NCI-H2029 treated with DMSO at 0.1 percent for 48 hours (cell line): Measurements from ENCODE around the gene DOCK1.

Experiments
- DNase-seq: peaks from one replicate; lab custom pipeline; 2025; lab: John Stamatoyannopoulos, UW

The DOCK1 gene

DNA sequence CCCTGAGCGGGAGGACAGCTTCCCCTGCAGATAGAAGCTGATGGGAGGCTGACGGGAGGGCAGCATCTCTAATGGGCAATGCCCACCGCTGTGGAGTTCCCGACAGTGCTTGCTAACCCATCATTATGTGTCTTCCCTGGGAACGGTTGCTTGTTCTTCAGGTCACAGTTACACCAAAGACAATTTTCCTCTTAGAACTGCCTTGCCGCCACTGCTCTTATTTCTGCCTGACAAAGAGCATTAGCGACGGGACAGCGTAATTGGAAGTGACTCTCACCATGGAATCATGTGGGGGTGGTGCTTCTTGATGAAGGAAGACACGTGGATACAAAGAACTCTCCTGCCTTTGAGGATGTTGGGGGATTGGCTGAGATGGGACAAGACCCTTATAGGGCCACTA, 562.6 kb downstream of the DOCK1 start:
- no peak for DNase-seq

DNA sequence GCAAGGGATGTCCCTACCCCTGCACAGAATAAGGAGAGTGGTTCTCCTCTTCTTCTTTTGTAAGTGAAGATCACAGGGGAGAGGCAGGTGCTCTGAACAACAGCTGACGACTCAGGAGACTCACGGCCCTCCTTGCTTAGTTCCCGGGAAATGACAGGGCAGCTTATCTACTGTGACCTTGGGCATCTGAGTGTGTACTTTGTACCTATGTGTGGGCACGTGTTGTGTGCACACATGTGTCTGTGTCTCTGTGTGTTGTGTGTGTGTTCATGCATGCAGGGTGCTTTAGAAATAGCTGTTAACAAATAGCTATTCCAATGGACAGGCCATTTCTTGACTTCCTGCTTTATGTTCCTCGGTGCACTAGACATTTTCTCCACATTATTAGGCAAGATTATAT, 563.4 kb downstream of the DOCK1 start:
- DNase-seq, result no peak

DNA sequence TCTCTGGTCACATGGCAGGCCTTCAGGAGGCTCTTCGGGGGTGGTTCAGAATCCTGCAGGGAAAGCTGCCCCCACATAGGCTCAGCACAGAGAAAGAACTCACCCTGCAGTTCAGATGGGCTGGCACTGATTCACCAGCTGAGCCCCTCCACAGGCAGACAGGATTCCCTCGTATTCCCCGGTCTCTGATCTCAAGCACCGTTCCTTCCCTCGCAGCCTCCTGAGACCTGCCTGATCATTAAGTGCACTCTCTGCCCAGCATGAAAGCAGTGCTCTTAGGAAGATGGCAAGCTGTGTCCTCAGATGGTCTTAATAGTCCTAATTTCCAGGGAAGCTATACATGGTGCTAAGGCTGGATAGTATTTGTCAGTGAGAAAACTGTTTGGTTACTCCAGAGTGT, 565.7 kb downstream of the DOCK1 start:
- no peak for DNase-seq

DNA sequence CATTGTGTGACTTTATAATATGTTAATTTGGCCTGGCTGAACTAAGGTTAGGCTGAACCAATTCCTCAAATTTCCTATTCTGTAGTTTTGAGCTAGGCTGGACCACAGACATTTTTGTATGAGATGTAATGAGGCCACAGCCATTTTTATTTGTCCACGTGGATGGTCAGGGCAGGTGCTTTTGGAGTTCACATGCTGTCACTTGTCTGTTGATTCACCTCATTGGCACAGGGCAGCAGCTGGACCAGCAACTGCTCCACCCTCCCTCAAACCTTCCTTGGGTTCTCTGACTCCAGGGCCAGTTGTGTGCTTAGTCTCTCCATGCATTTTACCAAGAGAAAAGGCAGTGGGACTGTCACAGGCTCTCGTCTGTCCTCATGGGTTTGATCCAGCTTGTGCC, 567.7 kb downstream of the DOCK1 start:
- no peak for DNase-seq

DNA sequence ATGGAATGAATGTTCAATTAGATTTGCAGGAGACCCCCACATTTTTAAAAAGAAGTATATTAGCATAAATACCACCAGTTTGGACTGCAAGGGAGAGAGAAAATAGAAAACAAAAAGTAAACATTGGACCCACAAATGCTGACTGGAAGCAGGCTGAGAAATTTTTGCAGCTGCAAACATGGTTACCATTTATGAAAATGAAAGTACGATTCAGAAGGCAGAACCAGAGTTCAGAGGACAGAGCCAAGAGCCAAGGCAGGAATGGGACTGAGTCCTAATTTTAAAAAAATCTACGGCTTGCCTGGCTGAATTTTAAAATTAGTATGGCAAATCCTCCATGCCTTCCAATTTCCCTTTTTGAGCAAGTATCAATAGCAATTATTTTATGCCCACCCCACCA, 569.3 kb downstream of the DOCK1 start:
- DNase-seq, result no peak

DNA sequence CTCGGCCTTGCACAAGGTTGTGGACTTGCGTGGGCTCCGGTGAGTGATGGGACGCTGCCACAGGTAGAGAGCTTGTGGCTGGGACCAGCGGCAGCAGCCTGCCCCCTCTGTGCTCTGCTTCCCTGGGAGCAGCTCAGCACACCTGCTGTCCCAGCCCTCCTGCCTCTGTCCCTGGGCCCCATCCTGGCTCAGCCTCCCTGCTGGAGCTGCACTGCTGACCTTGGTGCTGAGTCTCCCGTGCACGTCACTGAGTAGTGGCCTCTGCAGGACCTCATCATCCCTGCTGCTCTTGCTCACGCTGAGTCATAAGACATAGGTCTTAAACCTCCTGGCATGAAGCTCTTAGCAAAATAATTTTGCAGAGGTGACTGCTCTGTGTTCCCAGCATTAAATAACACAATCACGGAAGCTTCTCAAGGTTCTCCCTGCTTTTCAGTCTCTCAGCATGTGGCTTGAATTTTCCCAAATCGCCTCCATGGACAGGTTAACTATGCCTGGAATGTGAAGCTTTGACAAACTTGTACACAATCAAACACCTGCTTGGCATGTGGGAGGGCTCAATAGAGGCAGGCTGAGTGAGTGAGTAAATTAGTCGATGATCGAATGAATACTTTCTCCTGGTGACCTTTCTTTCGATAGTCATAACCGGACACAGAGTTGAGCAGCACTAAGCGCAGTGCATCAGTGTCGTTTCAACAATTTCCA, 580.1 kb downstream of the DOCK1 start:
- no peak for DNase-seq

DNA sequence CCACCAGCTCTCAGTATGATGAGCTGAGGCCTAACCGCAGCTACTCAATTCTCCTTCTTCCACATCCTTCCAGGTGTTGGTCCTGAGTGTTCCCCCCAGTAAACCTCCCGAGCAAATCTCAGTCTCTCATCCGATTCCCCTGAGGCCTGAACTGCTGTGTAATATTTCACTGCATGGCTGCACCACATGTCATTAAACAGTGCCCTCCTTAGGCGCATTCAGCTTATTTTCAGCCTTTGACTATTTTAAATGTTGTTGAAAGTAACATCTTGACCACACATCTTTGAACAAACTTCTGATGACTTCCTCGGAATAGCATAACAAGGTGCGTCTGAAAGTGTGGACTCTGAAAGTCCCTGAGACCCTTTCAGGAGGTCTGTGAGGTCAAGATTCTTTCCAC, 581.1 kb downstream of the DOCK1 start:
- no peak for DNase-seq

DNA sequence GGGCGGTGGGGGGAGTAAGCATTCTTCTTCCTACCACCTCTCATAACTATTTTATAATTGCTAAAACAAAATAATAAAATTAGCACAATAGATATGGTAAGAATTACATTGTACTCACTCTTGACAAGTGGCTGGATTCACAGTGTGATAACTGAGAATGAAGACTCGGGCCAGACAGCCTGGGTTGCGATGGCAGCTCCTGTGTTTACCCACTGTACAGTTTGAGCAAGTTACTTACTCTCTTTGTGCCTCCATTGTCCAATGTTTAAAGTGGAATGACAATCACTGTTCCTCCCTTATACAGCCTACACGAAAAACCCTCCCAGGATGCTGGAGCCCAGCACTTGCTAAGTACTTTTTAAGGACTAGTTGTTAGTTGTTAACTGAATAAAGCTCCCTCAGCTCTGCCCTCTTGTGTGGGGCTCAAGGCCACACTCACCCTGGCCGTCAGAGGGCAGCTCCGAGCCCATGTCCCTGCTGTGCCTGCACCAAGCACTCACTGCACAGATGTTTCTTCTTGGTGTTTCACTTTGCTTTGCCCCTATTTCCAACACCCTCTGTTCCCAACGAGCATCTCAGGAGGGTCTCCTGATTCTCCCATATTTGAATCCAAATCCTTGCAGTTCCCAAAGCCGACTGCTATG, 587.5 kb downstream of the DOCK1 start:
- no peak for DNase-seq

DNA sequence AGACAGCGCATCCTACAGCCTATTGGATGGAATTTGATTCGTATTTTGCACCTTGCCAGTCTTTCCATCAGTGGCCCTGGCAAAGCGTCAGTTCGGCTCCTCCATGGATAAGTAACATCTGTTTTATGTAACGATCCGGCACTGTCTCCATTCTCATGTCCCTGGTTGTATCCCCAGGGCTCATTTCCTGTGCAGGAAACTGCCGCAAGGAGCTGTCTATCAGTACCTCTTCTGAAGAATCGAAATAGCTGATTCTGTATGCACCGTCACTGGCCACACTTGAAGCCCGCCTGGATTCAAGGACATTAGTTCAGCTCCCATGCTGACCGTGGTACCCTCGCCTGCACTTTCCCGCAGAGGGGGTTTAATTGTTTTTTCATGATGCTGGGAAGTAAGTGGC, 590.8 kb downstream of the DOCK1 start:
- no peak for DNase-seq

DNA sequence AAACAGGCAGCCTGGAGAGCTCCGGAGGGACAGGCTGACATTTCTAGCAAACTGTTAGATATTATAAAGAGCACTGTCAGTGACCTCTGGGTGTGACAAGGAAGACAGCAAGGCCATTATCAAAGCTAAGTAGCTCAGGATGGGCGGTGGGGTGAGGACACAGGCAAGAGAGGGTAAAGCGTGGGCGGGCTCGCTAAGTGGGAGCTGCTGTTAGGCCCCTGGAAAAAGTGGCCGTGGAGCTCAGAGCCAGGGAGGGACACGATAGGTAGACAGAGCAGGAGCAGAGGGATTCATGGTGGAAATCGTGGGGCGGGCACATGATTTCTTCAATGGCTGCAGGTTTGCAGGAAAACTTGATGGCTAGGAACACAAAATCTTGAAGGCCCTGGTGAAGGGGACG, 592.5 kb downstream of the DOCK1 start:
- DNase-seq, result no peak

DNA sequence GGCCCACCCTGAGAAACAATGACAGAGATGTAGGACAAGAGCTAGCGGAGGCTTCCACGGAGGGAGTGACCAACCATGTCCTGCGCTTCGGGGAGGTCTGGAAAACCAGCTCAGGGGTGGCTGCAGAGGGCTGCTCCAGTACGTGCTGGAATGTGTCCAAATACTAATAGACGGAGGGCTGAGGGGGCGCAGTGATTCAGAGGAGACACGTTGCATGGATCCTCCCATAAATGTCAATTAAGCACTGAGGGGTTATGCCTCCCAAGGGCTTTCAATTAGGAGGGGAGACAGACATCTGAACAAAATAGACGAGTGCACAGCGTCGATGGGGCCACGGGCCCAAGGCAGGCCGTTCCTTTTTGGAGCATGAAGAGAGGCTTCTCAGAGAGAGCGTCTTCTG, 592.9 kb downstream of the DOCK1 start:
- no peak for DNase-seq

DNA sequence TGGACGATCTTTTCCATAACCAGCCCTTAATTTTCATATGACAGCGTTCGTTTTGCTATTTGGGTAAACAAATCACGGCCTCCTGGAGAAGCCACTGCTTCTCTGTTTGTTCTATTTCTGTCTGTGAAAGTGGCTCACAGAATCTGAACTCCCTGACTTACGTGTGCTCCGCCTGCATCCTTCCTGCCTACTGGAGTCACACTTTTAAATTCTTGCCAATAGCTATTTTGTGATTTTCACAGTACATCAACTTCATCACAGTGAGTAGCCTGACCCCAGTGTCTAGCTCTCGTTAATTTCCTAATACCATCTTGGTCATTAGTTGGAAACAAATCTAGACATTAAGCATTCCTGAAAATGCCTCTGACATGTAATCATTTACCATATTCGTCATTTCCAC, 594.9 kb downstream of the DOCK1 start:
- DNase-seq, result no peak
